Muscle of arm (tissue), 12 donors: ENCODE measurements around the gene KCNH3. TPM values are rescaled to one million over a fixed set of nuclear protein-coding genes. Genes with fewer than 3 reads are reported as not detected.
A peak's percentile ranks its signal among the peaks of the same experiment; 100 is the strongest.
"Not testable (repeated sequence)": the region's sequence is repeated elsewhere in the genome, so short reads cannot be mapped to it uniquely, and the experiment has no call there.

ENCODE experiments used
- DNase-seq: peaks from one replicate; pipeline ENCODE4 v3.0.0-alpha.2; 2013
- polyA plus RNA-seq, 12 donors: library from polyadenylated mRNA; unstranded; fragments of 120-200 nt; gene quantifications; one replicate each; pipeline ENCODE4 v1.2.1, GENCODE V29; 2013; ENCODE audit not compliant: insufficient read length in 12 of 12

The KCNH3 gene
- polyA plus RNA-seq, 12 donors, result 0.75 to 2.5 (median 1.2) TPM; not detected in 2

DNA sequence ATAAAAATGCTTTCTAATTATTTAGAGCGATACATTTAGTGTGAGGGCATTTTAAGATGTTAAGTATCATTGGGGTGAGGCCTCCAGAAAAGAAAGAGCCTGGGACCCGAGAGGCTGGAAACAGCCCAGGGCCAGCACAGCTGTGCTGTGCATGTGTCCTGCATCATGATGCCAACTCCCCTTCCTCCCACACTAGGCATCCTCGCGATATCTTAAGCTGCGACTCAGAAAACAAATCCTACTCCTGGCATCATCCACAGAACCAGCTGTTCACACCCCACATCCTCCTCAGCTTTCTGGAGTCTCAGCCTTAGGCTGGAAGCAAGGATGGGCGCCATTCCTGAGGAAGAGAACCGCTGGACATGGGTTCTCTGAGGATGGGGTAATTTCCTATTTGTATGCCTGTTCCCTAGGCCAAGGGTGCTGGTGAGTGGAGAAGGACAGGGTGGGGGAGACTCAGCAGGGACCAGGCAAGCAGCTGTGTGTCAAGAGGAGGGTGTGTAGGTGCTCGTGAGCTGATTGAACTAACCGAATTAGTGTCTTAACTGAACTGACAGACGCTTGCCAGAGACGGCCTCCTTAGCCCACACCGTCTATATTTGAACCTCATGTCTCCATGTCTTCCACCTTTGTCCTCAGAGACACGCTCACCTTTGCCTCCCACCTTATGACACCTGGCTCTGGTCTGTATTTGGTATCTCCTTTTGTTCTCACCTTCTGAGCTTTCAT lies 44.7 kb downstream of the KCNH3 start:
- peak; percentile 69 for DNase-seq

DNA sequence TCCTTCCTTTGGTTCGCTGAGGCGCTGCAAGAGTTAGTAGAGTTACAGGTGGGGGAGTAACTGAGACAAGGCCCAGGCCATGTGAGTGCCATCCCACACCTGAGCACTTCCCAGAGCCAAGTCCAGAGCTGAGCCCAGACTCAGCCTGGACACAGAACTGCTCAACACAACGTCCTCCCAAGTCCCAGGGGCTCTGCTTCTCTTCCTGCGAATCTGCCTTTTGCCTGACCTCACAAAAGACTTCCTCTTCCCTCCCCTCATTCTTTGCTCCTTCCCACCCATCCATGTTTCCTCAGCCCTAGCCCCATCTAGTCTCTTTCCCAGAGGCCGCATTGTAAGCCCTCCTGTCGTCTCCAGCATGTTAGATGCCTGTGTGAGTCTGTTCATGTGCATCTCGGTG lies 45.8 kb downstream of the KCNH3 start:
- DNase-seq, result peak; percentile 45

DNA sequence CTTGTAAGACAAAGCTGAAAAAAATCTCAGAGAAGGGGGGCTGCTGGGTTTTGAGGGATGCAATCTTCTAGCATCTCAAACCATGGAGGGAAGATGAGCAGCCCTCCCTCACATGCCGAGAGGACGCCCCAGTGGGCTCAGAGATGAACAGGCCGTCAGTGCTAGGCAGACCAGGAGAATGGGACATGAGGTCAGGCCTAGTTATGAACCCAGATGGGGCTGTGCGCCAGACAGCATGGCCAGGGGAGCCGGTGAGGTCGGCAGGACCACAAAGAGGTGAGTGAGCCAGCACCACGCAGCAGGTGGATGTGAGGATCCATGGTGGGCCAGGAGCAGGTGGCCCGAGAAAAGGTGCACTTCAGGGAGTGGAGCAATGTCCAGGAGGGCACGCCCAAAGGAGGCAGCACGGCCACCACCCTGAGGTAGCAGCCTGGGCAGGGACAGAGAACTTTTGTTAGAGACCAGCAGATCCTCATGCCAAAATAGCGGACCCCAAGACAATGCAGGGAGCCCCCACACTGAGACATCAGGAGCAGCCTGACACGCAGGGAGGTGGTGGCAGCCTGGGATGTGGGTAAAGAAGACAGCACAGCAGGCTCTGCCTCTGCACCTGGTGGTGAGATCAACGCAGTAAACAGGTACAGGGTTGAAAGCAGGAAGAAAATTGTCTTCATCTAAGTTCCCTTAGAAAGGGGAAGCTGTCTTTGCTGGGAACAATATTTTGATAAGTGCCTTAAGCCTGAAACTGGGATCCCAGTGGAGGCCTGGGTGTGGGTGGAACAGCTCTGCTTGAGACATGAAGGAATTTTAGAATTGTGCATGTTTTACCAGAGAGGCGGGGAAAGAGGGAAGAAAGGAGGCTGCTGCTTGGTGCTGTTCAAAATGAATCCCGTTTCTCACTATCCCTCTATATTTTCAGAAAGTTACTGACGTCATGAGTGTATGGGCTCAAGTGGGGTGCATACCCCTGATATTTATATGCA lies 46.9 kb downstream of the KCNH3 start:
- no peak for DNase-seq

DNA sequence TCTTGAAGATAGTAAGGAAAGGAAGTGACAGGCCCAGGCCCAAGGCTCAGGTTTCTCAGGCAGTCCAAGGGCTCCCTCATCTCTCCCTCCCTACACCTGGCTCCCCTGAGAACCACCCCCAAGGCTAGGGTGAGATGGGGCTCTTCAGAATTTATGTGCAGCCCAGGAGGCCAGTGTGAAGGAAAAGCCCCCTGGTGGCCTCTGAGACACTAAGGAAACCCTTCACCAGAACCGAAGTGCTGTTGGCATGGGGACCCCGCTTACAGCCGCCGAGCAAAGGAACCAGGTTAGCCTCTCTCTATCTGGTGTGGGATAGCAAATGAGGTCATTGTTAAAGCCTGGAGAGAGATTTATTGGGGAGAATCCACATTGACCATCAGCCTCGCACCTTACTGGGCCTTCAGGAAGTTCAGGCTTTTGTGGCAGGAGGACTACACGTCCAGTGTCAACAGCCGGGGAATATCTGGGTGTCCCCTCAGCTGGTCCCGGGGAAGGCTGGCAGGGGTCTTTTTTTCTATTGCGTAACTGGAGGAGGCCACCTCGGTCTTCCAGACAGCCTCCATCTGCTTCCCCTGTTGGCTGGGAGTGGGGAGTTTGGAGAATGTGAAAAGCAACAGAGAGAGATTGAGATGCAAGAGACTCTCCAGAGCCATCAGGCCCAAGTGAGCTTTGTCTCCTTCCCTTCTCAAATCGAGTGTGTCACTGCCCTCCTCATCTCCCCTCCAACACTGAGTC lies 48.5 kb downstream of the KCNH3 start:
- DNase-seq, result no peak

DNA sequence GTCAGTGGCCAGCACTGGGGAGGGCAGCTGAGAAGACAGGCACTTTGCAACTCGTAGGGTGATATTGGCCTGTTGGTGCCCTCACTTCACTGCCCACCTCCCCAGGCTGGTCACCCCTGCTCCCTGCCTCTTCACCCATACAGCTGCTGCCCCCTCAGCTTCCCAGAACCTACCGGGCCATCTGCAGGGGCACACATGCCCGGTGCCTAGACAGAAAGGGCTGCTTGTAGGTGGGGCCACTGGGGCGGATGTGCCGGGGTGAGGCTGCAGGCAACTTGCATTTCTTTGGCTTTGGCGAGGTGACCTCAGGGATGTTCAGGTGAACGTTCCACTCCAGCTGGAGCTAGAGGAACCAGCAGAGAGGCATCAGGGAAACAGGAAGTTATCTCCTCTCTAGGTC lies 49.5 kb downstream of the KCNH3 start:
- no peak for DNase-seq

DNA sequence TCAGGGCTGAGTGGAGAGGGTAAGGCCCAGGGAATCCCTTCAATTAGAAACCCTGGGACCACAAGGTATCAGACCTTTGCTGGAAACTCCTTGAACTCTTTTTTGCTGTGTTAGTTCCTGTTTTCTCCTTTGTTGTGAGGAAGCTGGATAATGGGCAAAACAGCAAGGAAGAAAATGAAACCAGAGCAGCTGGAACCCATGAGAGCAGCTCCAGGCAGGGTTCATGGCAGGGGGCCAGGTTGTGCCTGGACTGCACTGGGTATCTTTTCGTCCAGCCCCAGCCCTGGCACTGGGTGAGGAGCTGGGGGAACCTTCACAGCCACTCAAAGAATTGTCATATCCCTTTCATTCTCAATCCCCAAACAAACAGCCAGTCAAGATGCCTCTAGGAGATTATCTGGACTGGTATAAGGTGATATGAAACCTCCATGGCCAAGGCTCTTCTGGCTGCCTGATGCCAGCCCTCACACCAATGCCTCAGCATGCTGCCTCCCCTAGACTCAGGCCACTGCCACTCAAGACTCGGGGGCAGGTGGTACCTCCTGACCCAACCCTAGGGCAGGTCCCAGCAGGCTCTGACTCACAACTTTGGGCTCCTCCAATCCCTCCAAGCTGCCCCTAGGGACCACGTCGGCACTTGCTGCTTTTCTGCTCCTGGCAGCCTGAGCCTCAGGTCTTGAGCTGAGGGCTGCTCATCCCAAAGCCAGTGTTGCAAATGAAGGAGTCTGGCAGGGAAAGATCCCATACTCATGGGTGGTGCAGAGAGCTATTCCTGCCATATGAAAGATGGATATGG lies 50.1 kb downstream of the KCNH3 start:
- DNase-seq, result no peak

DNA sequence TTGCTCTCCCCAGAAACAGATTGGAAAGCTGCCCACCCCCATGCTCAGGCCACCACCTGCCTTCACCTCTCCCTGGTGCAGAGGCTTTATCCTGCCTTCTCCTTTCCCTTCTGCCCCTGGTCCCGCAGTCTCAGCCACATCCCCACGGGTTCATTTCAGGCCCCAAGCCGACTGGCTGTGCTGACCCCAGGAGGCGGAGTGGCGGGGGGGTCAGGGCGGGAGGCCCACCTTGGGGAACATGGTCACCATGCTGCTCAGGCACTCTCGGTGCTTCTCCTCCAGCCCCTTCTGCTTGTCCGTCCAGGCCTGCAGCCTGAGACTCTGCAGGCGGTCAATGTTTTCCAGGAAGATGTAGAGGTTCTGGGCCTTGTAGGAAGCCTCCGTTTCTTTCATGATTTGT lies 59.7 kb downstream of the KCNH3 start:
- DNase-seq, result no peak

DNA sequence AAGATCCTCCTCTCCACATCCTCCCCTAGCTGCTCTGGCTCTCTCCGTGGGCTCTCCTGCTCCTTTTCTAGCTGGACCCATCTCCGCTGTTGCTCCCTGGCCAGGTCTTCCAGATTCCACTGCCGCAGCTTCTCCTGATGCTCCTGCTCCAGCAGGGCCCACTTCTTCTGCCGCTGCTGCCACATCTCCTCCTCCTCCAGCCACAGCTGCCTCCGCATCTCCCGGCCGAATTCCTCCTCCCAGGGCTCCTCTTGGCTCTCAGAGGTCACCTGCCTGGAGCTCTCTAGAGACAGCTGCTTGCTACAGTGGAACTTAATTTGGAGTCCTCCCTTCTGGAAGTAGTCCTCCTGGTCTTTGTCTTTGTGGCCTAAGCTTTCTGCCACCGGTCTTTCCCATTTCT lies 61.1 kb downstream of the KCNH3 start:
- DNase-seq, result no peak

DNA sequence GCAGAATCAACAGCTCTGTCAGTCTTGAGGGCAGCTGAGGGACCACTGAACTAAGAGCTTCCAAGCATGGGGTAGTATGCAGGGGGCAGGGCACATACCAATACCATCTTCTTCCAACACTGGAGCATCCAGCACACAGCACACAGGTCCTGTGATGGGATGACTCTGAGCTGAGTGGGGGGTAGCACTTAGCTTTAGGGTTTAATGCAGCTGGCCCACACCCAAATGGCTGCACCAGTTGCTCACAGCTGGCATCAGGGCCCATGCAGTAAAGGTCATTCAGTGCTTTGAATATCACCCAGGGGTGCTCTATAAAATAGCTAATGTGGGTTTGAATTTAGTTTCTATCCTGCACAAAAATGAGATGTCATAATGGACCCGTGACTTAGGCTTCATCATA lies 64.9 kb downstream of the KCNH3 start:
- DNase-seq, result no peak

DNA sequence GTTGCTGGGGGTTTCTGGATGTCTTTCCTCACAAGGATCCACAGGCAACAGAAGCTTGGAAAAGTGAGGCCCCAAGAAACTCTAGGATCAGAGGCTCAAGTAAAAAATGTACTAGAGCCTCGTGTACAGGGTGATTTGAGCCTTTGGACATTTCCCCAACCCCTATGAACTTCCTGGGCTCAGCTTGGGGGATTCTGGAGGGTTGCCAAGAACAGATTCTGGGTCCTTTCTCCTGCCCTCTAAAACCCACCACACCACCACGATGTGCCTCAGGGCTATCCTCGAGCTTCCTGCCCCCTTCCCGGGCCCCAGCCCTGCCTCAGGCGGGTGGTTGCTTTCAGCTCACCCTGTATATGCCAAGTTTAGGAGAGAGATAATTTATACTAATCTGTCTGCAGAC lies 66.0 kb downstream of the KCNH3 start:
- no peak for DNase-seq

DNA sequence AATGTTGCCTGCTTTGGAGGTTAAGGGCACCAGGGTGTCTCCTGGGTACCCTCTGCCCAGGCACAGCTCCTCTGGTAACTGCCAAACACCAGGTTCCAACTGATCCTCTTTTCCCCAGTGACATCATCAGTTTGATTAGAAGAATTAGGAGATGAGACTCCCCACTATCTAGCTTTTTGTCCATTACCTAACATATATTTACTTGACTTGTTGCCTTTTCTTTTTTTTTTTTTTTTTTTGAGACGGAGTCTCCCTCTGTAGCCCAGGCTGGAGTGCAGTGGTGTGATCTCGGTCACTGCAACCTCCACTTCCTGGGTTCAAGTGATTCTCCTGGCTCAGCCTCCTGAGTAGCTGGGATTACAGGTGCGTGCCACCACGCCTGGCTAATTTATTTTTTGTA lies 66.7 kb downstream of the KCNH3 start, which contains the start of gene FAM186B:
Gene FAM186B (minus strand): TSS at position 101 of the 400 bp plus-strand sequence. CDS start 162 bp downstream, outside the sequence.
- DNase-seq, result not testable (repeated sequence)

Other genes with a start within 250 kb of the KCNH3 start
- 10 to 100 TPM in 1 of 12 donors, 1 to 10 TPM in 6, under 1 TPM in 4, not detected in 1; 0.56 to 76.2 (median 1.3) TPM for gene PRPH, start 243.9 kb upstream of the KCNH3 start, polyA plus RNA-seq
- gene TROAP, start 215.8 kb upstream of the KCNH3 start, polyA plus RNA-seq, result 10 to 100 TPM in 8 of 12 donors, 1 to 10 TPM in 3, not detected in 1; 7.0 to 29.2 (median 12.3) TPM
- gene C1QL4, start 201.8 kb upstream of the KCNH3 start, polyA plus RNA-seq, result under 1 TPM in 2 of 12 donors, not detected in 10; 0.08 to 0.10 TPM
- 1 to 10 TPM in 1 of 12 donors, under 1 TPM in 10, not detected in 1; 0.08 to 9.2 (median 0.15) TPM for gene DNAJC22, start 192.1 kb upstream of the KCNH3 start, polyA plus RNA-seq
- 10 to 100 TPM in 11 of 12 donors, not detected in 1; 19.8 to 61.7 (median 32.7) TPM for gene SPATS2, start 171.6 kb upstream of the KCNH3 start, polyA plus RNA-seq
- gene MCRS1, start 29.1 kb downstream of the KCNH3 start, polyA plus RNA-seq, result 100 to 1,000 TPM in 1 of 12 donors, 10 to 100 TPM in 11; 44.4 to 714 (median 55.0) TPM
- gene FAM186B, start 66.6 kb downstream of the KCNH3 start, polyA plus RNA-seq, result 1 to 10 TPM in 6 of 12 donors, under 1 TPM in 4, not detected in 2; 0.50 to 3.8 (median 1.4) TPM
- 10 to 100 TPM in 11 of 12 donors, not detected in 1; 10.3 to 42.6 (median 13.4) TPM for gene PRPF40B, start 84.5 kb downstream of the KCNH3 start, polyA plus RNA-seq
- gene FMNL3, start 168.4 kb downstream of the KCNH3 start, polyA plus RNA-seq, result 100 to 1,000 TPM in 1 of 12 donors, 10 to 100 TPM in 11; 22.8 to 166 (median 28.1) TPM
- gene TMBIM6, start 202.5 kb downstream of the KCNH3 start, polyA plus RNA-seq, result 100 to 1,000 TPM; 244 to 709 (median 288) TPM